Activated CD8-positive, alpha-beta memory T cell treated with anti-CD3 and anti-CD28 coated beads for 1 hour (primary cell): ENCODE data around the gene ABHD2.

Experiments
- DNase-seq, 2 donors: peaks; one replicate each; pipeline ENCODE4 v3.0.0-alpha.2; 2020; ENCODE audit warnings: low read depth in 1 of 2; ENCODE audit errors: extremely low read depth in 1 of 2

ABHD2 gene

GRCh38 chr15:89161666-89162065 lies 73.4 kb downstream of the ABHD2 start:
- no peak for DNase-seq

GRCh38 chr15:89163271-89164055 lies 75.2 kb downstream of the ABHD2 start:
- DNase-seq: no peak

DNA sequence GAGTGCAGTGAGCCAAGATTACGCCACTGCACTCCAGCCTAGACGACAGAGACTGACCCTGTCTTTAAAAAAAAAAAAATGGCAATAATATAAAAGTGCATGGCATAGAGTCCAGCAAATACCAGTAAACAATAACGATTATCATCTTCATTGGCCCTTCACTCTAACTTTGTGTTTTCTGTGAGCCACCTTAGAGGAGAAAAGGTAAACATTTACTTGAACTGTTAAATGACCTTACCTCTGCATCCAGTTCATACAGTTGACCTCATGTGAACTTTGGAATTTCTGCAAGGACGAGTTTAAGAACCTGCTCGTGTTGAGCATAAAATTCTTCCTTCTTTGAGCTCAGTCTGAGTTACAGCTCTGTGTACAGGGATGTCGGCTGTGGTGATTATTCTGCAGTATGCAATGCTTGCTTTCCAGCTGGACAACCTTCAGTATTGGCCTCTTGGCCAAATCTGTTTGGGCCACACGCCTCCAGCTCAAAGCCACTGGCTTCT lies 76.5 kb downstream of the ABHD2 start:
- DNase-seq: no peak

DNA sequence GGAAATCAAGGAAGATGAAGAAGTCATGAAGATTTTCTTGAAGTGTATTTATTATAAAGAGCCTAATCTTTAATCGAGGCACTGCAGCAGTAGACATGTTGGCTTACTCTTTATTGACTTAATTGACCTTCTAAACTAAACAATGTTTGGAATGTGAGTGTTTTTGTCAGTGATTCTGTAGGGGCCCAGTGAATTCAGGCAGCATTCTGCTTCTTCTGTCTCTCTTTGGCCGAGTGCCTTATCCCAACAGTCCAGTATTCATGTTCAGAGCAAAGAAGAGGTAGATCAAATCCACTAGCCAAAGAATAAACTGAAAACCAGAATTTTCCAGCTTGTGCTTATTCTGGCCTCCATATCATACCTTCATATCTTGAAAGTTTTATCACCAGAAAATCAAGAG lies 77.4 kb downstream of the ABHD2 start:
- no peak for DNase-seq

DNA sequence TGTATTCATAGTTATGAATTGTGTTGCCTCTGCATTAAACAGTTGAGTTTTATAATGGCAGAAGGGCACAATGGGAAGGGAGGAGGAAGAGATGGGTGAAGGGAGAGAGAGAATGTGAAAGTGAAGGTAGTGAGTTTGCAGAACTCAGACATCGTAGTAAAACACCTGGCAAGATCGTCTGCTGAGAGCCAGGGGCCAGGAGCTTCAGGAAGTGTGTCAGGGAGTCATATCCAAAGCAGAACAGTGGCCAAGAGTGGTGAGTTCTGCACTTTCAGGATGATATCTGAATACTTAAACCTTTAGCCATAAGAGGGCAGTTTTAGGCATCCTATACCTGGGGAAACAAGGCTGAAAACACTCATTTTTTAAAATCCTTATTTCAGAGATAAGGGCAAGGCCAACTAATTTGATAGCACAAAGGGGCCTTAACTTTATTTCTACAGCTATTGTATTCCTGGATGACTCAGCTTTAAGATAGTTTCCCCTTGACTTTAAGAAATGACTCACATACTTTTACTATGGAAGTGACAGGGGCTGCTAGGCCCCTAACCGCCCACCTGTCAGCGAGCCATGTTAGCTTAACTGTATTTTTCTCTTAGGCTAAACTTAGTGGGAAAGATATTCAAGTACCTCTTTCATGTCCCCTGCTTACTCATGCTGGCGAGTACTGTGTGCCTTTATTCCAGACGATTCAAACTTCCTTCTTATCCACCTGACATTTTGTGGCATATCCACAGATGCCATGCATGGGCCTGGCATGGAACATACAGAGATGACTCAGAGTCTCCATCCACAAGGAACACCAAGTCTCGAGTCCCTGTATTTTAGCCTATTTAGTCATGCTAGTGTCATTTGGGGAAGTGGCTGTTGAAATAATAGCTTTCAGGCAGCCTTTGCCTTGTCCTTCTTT lies 79.3 kb downstream of the ABHD2 start:
- no peak for DNase-seq

DNA sequence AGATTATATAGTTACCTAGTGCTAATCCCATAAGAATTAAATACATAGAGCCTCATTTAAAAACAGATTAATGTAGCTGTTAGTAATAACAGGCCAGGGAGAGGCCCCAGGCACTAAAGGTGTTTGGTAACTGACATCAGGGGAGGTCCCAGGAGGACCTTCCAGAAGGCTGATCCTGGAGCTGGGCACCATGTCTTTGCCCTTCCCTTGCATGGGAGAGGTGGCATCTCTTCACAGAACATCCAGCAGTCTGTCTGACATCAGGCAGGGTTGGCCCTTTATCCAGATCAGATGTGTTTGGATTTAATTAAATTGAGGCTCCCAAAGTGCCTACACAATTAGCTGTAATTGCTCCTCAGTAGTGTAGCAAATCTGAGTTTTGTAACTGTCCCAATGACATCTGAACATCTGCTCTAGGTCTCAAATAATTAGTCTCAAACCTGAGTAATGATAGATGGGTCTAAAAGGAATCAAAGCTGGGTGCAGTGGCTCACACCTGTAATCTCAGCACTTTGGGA lies 80.1 kb downstream of the ABHD2 start:
- no peak for DNase-seq

DNA sequence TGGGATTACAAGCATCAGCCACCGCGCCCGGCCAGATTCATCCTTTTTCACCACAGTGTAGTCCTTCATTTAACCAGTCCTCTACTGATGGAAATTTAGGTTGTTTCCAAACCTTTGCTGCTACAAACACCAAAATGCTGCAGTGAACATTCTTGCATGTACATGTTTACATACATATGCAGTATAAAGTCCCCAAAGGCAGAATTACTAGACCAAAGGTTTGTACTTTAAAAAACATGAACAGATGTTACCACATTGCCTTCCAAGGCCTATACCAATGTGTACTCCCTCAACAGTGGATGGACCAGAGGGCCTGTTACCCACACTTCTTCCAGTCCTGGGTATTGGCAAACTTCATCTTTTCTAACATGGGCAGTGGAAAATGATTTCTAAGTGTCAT lies 82.1 kb downstream of the ABHD2 start:
- no peak for DNase-seq

DNA sequence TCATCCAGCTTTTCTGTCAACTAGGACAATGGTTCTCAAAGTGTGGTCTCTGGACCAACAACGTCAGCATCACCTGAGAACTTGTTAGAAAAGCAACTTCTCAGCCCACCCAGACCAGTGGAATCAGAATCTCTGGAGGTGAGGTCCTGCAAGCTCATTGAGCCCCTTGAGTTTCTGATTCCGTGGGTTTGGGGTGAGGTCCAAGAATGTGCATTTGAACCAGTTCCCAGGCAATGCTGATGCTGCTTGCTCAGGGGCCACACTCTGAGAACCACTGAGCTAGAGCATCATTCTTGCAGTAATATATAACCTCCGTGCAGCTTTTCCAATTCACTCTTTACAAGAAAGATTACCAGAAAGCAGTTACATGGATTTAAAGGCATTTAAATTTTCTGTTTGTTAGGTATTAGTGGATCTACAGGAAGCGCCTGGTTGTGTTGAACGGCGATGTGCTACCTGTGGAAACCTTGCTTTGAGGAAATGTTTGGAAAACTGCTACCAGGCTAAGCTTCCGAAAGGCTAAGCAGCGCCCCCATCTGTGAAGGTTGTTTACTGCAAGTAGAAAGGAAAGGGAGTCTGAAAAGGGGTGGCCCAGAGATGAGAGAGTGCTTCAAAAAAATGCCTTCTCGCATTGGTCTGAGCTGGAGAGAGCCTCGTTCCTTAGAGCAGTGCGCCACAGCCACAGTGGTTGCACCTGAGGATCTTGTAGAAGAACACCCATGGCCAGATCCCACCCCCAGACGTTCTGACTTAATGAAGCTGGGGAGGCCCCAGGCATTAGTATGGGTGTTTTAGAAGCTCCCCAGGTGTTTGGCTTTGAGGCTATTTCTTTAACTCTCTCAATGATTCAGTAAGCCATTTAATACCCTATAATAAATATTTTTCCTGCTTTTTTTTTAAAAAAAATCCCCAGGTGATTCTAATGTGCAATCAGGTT lies 83.1 kb downstream of the ABHD2 start:
- DNase-seq: peak in 1 of 2 donors; percentile 6

DNA sequence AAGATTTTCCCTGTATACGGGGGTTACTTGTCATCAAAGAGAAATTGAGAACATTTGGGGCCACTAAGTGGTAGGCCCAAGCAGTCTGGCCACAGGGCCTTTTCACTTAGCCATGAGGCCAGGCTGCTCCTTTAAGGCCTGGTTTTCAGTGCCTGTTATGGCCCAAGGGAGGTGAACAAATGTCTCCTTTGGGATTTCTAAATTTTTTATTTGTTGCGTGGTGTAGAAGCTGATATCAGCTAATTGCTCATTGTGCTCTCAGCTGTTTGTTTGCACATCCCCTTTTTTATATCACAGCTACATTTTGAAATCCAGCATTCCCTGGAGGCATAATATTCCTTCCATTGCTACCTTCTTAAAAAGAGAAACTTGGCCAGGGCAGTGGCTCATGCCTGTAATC lies 84.7 kb downstream of the ABHD2 start:
- DNase-seq: no peak

GRCh38 chr15:89174476-89174875 lies 86.2 kb downstream of the ABHD2 start:
- DNase-seq: no peak

DNA sequence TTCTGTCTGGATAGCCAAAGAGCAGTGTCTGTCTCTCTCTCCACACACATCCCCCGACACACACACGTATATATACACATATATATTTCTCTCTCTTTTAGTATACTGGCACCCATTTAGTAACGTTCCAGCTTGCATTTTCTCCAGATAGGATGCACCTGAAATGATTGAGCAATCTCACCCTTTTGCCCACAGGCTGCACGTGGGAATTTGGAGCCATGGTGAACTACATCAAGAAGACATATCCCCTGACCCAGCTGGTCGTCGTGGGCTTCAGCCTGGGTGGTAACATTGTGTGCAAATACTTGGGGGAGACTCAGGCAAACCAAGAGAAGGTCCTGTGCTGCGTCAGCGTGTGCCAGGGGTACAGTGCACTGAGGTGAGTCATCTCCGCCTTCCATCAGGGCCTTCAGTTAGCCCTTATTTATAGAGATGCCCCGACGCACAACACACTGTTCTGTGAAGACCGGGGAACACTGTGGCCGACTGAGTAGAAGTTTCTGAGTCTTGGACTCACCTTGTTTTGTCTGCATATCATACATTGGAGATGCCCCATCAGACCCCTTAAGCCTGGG lies 87.4 kb downstream of the ABHD2 start:
- no peak for DNase-seq

DNA sequence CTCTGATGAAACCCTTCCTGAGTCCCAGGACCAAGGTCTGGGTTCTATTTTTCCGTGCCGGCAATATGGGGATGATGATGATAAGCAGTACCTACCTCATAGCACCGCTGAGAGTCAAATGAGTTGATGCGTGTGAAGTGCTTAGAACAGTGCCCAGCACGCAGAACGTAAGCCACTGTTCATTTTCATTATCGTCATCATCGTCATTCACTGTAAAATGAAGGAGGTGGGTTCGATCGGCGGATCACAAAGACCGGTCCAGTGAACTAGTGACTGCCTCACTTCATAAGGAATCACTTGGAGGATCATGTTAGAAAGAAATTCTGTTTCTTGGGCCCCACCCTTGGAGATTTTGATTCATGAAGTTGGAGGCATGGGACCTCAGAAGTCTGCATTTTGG lies 88.9 kb downstream of the ABHD2 start:
- no peak for DNase-seq

- DNase-seq: peak; percentile 19 to 28
Measured at GRCh38 chr15:89177633-89178306, 89.5 kb downstream of the ABHD2 start.

GRCh38 chr15:89178307-89178977 lies 90.2 kb downstream of the ABHD2 start:
- DNase-seq: no peak

- no peak for DNase-seq
Measured at GRCh38 chr15:89179966-89180875, 92.0 kb downstream of the ABHD2 start.

- DNase-seq: no peak
Measured at GRCh38 chr15:89184357-89184756, 96.1 kb downstream of the ABHD2 start.

- no peak for DNase-seq
Measured at GRCh38 chr15:89184886-89185526, 96.8 kb downstream of the ABHD2 start.

DNA sequence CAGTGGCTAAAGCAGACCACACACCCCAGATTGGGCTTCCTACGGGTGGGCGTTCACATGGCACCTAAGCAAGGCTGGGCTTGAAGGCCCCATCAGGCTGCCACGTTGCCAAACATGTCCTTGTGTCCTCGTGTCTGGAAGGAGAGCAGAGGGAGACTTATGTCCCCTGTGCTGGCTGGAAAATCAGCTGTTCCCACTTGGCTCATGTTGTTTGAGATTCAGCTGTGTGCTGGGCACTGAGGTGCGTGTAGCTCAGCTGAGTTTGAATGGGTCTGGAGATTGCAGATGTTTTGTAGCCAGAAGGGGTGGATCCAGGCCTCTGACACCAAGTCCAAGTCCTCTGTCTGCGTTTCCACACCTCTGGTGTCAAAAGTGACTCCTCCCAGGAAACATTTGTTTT lies 98.5 kb downstream of the ABHD2 start:
- no peak for DNase-seq
